Liver (tissue), 9 donors: ENCODE measurements around the gene IFT122. TPM values are rescaled to one million over a fixed set of nuclear protein-coding genes. Genes with fewer than 3 reads are reported as not detected.

ENCODE experiments used
- DNase-seq: peaks from one replicate; pipeline ENCODE4 v3.0.0-alpha.2; 2017; ENCODE audit warnings: low spot score
- H3K27ac ChIP-seq, 2 donors: one replicate each; pipeline ENCODE4 v1.7.0; 2013; ENCODE audit warnings: inconsistent platforms in 2 of 2, low read length in 2 of 2, control low read depth in 1 of 2, low read depth in 1 of 2, mild to moderate bottlenecking in 1 of 2
- H3K27me3 ChIP-seq, 4 donors: one replicate each; pipeline versions ENCODE4 v1.6.1 to v1.7.0; 2013; ENCODE audit warnings: low read length in 3 of 4, inconsistent platforms in 1 of 4, mild to moderate bottlenecking in 1 of 4, moderate library complexity in 1 of 4; ENCODE audit not compliant: control insufficient read depth in 4 of 4, insufficient read depth in 4 of 4
- H3K36me3 ChIP-seq, 4 donors: one replicate each; pipeline versions ENCODE4 v1.6.1 to v1.7.0; 2013; ENCODE audit warnings: low read length in 3 of 4, mild to moderate bottlenecking in 3 of 4, low read depth in 1 of 4, moderate library complexity in 1 of 4; ENCODE audit not compliant: control insufficient read depth in 4 of 4, insufficient read depth in 3 of 4
- H3K4me1 ChIP-seq, 4 donors: one replicate each; pipeline versions ENCODE4 v1.6.1 to v1.7.0; 2013; ENCODE audit warnings: low read length in 3 of 4, mild to moderate bottlenecking in 3 of 4, moderate library complexity in 1 of 4; ENCODE audit not compliant: control insufficient read depth in 4 of 4, insufficient read depth in 4 of 4
- H3K4me3 ChIP-seq, 3 donors: one replicate each; pipeline versions ENCODE4 v1.6.1 to v1.7.0; 2013; ENCODE audit warnings: low read length in 3 of 3, control low read depth in 1 of 3, low read depth in 1 of 3, mild to moderate bottlenecking in 1 of 3
- H3K9ac ChIP-seq, 2 donors: one replicate each; pipeline ENCODE4 v1.7.0; 2013; ENCODE audit warnings: low read length in 2 of 2, mild to moderate bottlenecking in 2 of 2, moderate library complexity in 2 of 2, control low read depth in 1 of 2, low read depth in 1 of 2
- H3K9me3 ChIP-seq, 4 donors: one replicate each; pipeline versions ENCODE4 v1.6.1 to v1.7.0; 2013; ENCODE audit warnings: low read length in 3 of 4; ENCODE audit not compliant: control insufficient read depth in 4 of 4
- EGR1 ChIP-seq, 2 donors: IDR thresholded peaks; 2 replicates each; pipeline ENCODE4 v1.6.1; 2016 to 2018; ENCODE audit warnings: antibody characterized with exemption in 2 of 2, low read depth in 2 of 2
- FOXA1 ChIP-seq: IDR thresholded peaks from 2 replicates; pipeline ENCODE4 v1.6.1; 2016; ENCODE audit warnings: antibody characterized with exemption
- FOXA2 ChIP-seq: IDR thresholded peaks from 2 replicates; pipeline ENCODE4 v1.6.1; 2016; ENCODE audit warnings: antibody characterized with exemption
- GABPA ChIP-seq, 2 donors: IDR thresholded peaks in 1 of 2; conservative IDR thresholded peaks in 1 of 2; 2 replicates each; pipeline ENCODE4 v1.6.1; 2016; ENCODE audit warnings: antibody characterized with exemption in 2 of 2, mild to moderate bottlenecking in 1 of 2, moderate library complexity in 1 of 2
- HNF4A ChIP-seq, 2 donors: conservative IDR thresholded peaks; 2 replicates each; pipeline ENCODE4 v1.6.1; 2016; ENCODE audit warnings: antibody characterized with exemption in 2 of 2, mild to moderate bottlenecking in 2 of 2
- HNF4G ChIP-seq: IDR thresholded peaks from 2 replicates; pipeline ENCODE4 v1.6.1; 2016; ENCODE audit warnings: antibody characterized with exemption
- JUND ChIP-seq, 2 donors: IDR thresholded peaks; 2 replicates each; pipeline ENCODE4 v1.6.1; 2016; ENCODE audit warnings: antibody characterized with exemption in 2 of 2
- MAX ChIP-seq: IDR thresholded peaks from 2 replicates; pipeline ENCODE4 v1.6.1; 2016; ENCODE audit warnings: antibody characterized with exemption
- NR2F2 ChIP-seq: IDR thresholded peaks from 2 replicates; pipeline ENCODE4 v1.6.1; 2016; ENCODE audit warnings: antibody characterized with exemption
- RAD21 ChIP-seq, 2 donors: IDR thresholded peaks; 2 replicates each; pipeline ENCODE4 v1.6.1; 2016; ENCODE audit warnings: antibody characterized with exemption in 2 of 2, mild to moderate bottlenecking in 2 of 2
- RXRA ChIP-seq, 2 donors: IDR thresholded peaks; 2 replicates each; pipeline ENCODE4 v1.6.1; 2017 to 2018; ENCODE audit warnings: antibody characterized with exemption in 2 of 2, mild to moderate bottlenecking in 1 of 2
- SP1 ChIP-seq: IDR thresholded peaks from 2 replicates; pipeline ENCODE4 v1.6.1; 2018; ENCODE audit warnings: antibody characterized with exemption, mild to moderate bottlenecking
- TAF1 ChIP-seq: conservative IDR thresholded peaks from 2 replicates; pipeline ENCODE4 v1.6.1; 2016; ENCODE audit warnings: antibody characterized with exemption, mild to moderate bottlenecking
- YY1 ChIP-seq: IDR thresholded peaks from 2 replicates; pipeline ENCODE4 v1.6.1; 2016; ENCODE audit warnings: antibody characterized with exemption, mild to moderate bottlenecking
- WGBS: extraction: QIAGEN DNeasy Blood & Tissue Kit; methylation state at CpG from one replicate; pipeline ENCODE4 v1.1.7; 2013; 5-methylcytosine and 5-hydroxymethylcytosine counted together
- polyA plus RNA-seq, 2 donors: library from polyadenylated mRNA; stranded (reverse) in 1 of 2; unstranded in 1 of 2; fragments of 200-250 nt in 1 of 2; fragments of >200 nt in 1 of 2; fragmentation: Nextera tagmentation in 1 of 2; extraction: Ambion mirVana in 1 of 2; gene quantifications; one replicate each; pipeline versions ENCODE4 v1.2.1 to v1.2.3, GENCODE V29; 2013 to 2015
- total RNA-seq, 2 donors: library from RNA; depleted of rRNA; stranded (reverse); fragments of >200 nt; gene quantifications; one replicate each; pipeline ENCODE4 v1.2.3, GENCODE V29; 2014
- TF ChIP-seq, protein P1 (sequence below): IDR thresholded peaks from 2 replicates; pipeline ENCODE4 v1.6.1; 2016; ENCODE audit warnings: antibody characterized with exemption
- TF ChIP-seq, protein P2 (sequence below): IDR thresholded peaks from 2 replicates; pipeline ENCODE4 v1.6.1; 2016; ENCODE audit warnings: antibody characterized with exemption, mild to moderate bottlenecking
- TF ChIP-seq, protein P3 (sequence below): fragments of 150-350 bp; IDR thresholded peaks from 2 replicates; pipeline ENCODE4 v1.5.1; 2017; ENCODE audit warnings: improper control_type of control experiment, low read depth, low read length; ENCODE audit not compliant: missing input control
- TF ChIP-seq, protein P4 (sequence below): IDR thresholded peaks from 2 replicates; pipeline ENCODE4 v1.6.1; 2016; ENCODE audit warnings: antibody characterized with exemption
- donor health status: healthy.
- donor health status: healthy.
- donor health status: healthy.
- donor health status: healthy.
- donor health status: healthy.

IFT122 gene
- total and polyA plus RNA-seq, 4 donors, result 3.3 to 25.8 (median 10.6) TPM

DNA sequence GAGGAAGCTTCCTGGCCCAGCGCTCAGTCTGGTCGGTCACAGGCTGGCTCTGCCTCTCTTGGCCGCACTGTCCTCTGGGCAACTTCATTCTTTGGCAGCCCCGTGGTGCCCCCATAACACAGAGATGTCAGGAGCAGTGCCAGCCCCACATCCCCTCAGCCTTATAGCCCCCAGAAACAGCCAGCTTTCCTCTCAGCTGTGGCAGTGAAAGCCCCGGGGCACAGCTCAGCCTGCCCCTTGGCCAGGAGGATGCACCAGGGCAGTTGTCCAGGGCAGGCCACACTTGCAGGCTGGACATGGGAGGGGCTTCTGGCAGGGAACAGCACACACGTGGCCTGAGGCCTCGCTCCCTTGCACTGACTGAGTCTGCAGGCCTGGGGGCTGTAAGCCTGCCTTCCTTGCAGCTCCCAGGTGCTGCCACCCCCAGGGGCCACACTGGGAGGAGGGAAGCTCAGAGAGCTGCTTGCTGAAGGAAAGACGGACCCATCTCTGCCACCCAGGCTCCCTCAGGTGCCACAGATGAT lies 78.1 kb downstream of the IFT122 start (continued):
- TF ChIP-seq, protein P1, sequence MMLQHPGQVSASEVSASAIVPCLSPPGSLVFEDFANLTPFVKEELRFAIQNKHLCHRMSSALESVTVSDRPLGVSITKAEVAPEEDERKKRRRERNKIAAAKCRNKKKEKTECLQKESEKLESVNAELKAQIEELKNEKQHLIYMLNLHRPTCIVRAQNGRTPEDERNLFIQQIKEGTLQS, result no peak
- TF ChIP-seq JUND (IDR thresholded peaks at IDR 0.05), result no peak

- no peaks in the 10 kb centered on the region for H3K9me3 ChIP-seq
- H3K9ac ChIP-seq, result no peak overlapping the region
- DNase-seq, result no peak
- no peak overlapping the region for H3K4me3 ChIP-seq
- H3K27ac ChIP-seq, result no peak overlapping the region
- 96% methylated on average over 8 of the region's 8 CpGs for WGBS
- peaks cover 0 to 12% (median 0%) of the 10 kb centered on the region in 4 donors for H3K36me3 ChIP-seq
- TF ChIP-seq EGR1 (IDR thresholded peaks at IDR 0.05; ENCODE audit: low read depth in 2 of 2) (no peak), FOXA1 (no peak), FOXA2 (no peak), HNF4A (conservative IDR thresholded peaks at IDR 0.05) (no peak), RAD21 (IDR thresholded peaks at IDR 0.05) (no peak), JUND (IDR thresholded peaks at IDR 0.05) (no peak), GABPA (IDR thresholded peaks at IDR 0.05 in 1 of 2, conservative IDR thresholded peaks at IDR 0.05 in 1 of 2) (no peak), NR2F2 (no peak), TAF1 (no peak), YY1 (no peak), RXRA (IDR thresholded peaks at IDR 0.05) (no peak), SP1 (no peak), HNF4G (no peak), MAX (no peak)
- TF ChIP-seq, protein P2, sequence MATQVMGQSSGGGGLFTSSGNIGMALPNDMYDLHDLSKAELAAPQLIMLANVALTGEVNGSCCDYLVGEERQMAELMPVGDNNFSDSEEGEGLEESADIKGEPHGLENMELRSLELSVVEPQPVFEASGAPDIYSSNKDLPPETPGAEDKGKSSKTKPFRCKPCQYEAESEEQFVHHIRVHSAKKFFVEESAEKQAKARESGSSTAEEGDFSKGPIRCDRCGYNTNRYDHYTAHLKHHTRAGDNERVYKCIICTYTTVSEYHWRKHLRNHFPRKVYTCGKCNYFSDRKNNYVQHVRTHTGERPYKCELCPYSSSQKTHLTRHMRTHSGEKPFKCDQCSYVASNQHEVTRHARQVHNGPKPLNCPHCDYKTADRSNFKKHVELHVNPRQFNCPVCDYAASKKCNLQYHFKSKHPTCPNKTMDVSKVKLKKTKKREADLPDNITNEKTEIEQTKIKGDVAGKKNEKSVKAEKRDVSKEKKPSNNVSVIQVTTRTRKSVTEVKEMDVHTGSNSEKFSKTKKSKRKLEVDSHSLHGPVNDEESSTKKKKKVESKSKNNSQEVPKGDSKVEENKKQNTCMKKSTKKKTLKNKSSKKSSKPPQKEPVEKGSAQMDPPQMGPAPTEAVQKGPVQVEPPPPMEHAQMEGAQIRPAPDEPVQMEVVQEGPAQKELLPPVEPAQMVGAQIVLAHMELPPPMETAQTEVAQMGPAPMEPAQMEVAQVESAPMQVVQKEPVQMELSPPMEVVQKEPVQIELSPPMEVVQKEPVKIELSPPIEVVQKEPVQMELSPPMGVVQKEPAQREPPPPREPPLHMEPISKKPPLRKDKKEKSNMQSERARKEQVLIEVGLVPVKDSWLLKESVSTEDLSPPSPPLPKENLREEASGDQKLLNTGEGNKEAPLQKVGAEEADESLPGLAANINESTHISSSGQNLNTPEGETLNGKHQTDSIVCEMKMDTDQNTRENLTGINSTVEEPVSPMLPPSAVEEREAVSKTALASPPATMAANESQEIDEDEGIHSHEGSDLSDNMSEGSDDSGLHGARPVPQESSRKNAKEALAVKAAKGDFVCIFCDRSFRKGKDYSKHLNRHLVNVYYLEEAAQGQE, result no peak
- TF ChIP-seq, protein P3, sequence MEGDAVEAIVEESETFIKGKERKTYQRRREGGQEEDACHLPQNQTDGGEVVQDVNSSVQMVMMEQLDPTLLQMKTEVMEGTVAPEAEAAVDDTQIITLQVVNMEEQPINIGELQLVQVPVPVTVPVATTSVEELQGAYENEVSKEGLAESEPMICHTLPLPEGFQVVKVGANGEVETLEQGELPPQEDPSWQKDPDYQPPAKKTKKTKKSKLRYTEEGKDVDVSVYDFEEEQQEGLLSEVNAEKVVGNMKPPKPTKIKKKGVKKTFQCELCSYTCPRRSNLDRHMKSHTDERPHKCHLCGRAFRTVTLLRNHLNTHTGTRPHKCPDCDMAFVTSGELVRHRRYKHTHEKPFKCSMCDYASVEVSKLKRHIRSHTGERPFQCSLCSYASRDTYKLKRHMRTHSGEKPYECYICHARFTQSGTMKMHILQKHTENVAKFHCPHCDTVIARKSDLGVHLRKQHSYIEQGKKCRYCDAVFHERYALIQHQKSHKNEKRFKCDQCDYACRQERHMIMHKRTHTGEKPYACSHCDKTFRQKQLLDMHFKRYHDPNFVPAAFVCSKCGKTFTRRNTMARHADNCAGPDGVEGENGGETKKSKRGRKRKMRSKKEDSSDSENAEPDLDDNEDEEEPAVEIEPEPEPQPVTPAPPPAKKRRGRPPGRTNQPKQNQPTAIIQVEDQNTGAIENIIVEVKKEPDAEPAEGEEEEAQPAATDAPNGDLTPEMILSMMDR, result no peak
- TF ChIP-seq, protein P4, sequence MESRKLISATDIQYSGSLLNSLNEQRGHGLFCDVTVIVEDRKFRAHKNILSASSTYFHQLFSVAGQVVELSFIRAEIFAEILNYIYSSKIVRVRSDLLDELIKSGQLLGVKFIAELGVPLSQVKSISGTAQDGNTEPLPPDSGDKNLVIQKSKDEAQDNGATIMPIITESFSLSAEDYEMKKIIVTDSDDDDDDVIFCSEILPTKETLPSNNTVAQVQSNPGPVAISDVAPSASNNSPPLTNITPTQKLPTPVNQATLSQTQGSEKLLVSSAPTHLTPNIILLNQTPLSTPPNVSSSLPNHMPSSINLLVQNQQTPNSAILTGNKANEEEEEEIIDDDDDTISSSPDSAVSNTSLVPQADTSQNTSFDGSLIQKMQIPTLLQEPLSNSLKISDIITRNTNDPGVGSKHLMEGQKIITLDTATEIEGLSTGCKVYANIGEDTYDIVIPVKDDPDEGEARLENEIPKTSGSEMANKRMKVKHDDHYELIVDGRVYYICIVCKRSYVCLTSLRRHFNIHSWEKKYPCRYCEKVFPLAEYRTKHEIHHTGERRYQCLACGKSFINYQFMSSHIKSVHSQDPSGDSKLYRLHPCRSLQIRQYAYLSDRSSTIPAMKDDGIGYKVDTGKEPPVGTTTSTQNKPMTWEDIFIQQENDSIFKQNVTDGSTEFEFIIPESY, result no peak
- TF ChIP-seq, protein P1, result no peak
- H3K27me3 ChIP-seq, result no peaks in the 10 kb centered on the region
- no peaks in the 10 kb centered on the region for H3K4me1 ChIP-seq
Observed at GRCh38 chr3:129518581-129518980, 78.6 kb downstream of the IFT122 start.
